T1000 (cell line): ENCODE results near the gene WNT5A.
A peak's percentile ranks its signal among the peaks of the same experiment; 100 is the strongest.

Experiments used
- DNase-seq: peaks from one replicate; lab custom pipeline; 2025; ENCODE audit warnings: mixed read lengths; lab: John Stamatoyannopoulos, UW

WNT5A gene

DNA sequence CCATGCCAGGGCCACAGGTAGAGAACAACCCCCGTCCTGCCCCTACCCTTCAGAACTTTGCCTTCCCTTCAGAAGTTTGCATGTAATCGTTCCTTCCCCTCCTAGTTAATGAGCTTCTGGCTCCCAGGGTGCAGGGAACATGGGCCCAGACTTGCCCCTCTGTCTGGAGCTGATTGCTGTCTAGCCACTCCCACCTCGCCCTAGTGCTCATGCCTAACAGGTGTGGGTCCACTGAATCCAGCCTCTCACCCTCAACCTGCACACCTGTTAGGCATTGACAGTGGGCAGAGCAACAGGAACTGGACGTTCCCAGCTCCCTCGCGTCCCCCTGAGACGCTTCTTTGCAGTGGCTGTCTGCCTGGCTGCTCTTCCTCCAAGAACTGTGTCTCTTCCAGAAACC lies 40.3 kb downstream of the WNT5A start:
- no peak for DNase-seq

DNA sequence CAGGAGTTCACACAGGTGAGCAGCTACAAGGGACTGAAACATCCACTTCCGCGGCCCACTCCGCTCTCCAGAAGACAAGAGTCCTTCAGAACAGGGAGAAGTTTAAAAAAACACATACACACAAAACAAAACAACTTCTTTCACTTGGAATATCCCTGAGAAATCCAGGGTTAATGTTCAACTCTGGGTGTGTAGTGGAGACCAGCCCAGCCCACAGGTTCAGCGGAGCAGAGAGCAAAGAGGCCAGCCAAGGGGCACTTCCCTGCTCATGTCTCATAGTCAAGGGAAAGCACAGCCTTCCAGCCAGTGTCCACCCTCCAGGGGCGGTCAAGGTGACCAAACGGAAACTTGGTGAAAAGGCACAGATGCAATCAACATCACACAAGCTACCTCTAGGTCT lies 41.6 kb downstream of the WNT5A start:
- DNase-seq = no peak

DNA sequence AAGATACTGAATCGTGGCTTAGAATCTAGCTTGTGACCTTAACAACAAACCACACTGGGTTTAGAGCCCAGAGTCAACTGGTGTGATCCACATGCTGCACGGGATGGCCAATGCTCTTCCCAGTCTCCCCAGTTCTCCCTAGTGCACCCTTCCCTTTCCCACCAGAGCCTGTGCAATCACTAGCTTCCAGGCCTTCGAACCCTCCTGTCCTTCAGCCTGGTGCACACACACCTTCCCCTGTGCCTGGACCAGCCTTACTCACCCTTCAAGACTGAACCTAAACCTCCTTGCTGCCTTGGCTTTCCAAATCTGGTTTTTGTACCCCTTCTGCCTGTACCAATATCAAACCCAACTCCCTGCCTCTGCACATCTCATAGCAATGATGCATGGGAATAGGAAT lies 43.8 kb downstream of the WNT5A start:
- DNase-seq = no peak

DNA sequence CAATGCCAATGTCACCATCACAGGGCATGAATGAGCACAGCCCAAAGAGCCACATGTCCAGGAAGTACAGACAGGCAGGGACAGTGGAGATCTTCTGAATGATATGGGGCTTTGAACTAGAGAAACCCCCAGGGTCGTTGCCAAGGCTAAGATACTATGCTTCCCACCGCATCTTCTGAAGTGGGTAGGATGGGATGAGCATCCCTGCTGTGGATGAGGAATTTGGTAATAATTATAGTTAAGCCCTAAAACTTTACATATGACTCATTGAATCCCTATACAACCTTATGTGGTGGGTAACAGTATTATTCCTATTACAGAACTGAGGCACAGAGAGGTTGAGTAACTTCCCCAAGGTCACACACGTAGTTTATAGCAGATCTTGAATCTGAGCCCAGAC lies 44.2 kb downstream of the WNT5A start:
- DNase-seq = no peak

DNA sequence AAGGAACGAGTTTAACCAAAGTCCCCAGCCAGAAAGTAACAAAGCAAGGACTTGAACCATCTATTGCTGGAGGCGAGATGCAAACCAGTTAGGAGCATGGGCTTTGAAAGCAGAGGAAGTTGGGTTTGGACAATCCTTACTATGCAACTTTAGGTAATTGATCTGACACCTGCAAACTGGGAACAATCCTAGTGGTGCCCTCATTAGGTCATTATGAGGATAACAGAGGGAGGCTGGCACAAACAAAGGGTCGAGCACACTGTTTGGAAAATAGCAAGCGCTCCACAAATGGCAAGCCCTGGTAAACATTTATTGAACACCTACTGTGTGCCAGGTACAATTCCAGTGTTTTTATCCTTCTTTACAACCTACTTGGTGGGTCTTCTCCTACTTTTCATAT lies 45.6 kb downstream of the WNT5A start:
- no peak for DNase-seq

DNA sequence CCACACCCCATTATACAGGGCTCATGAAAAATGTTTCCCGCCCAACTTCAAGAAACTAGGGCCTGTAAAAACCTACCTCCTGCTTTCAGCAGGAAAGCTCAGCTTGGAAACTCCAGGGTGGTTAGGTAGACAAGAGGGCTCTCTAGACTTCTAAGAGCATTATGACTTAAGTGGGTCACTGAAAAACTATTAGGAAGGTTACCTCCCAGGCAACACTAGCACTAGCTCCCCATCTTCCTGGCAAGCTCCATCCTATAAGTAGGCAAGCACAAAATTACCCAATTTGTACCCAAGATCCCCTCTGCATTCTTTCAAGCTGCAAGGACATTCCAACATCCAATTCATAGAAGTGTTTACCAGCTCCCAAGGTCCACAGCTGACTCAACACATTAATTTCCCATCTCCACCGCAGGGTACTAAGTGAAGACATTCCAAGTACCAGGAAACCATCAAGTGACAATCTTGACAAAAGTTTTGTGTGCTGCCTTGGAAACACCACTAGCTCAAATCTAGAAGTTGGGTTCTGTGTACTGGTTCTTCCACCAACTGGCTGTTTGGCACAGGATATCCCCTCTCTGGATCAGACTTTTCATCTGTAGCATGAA lies 46.9 kb downstream of the WNT5A start:
- DNase-seq = no peak

DNA sequence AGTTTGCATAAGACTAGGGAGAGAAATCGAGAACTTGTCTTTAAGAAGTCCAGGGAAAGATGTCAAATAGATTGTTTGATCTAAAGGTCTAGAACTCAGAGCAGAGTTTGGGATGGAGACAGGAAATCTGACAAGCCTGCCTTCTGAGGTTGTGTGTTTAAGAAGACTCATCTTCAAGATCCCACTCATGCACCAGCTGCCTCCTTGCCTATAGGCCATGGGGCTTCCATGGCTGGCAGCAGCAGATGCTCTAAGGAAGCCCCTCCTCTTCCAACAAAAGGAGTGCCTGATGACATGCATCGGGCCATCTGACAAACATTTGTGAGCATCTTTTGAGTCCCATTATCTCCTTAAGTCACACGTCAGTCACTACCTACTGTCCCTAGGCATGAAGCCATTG lies 47.4 kb downstream of the WNT5A start:
- no peak for DNase-seq

DNA sequence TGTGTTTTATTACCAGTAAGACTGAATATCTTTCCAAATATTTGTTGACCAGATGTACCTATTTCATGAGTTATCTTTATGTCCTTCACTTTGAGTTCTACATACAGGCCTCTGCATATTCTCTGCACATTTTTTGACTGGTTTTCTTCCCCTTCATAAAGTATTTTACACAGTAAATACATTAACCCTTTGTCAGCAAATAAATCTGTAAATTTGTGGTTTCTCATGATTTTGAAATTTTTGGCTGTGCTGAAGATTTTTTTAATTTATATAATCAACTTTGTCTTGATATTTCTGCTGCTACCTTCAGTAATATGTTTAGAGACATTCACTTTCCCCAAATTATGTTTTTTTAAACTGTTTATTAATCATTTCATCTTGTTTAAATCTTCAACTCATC lies 50.5 kb downstream of the WNT5A start:
- no peak for DNase-seq

DNA sequence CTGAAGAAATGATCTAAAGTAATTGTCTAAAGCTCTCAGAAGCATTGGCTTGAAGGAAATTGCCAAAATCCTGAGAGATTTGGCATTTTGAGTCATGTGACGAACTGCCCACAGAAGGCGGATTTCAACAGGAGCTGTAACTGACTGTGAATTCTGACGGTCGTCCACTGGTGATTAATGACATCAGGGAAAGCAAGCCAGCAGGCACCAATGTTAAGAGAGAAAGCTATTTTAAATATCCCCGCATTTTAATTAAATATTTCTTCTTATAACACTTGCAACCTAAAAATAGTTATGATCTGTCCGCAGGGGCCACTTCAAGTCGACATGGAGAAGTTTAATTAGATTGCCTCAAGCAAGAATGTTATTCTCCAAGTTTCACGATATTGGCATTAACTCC lies 51.6 kb downstream of the WNT5A start:
- no peak for DNase-seq

DNA sequence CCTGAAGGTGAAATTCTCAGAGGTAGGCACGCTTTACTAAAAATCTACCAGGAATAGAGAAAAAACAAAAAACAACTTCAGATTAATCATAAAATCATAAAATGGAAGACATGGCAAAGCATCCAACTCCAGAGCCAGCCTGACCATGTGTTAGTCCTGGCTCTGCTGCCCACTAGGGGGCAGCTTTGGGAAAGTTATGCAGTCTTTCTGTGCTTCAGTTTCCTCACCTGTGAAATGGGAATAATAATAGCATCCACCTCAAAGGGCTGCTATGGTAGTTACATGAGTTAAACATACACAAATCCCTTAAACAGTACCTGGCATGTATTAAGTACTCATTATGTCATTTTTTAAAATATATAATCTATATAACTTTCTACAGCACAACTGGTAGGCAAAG lies 52.3 kb downstream of the WNT5A start:
- no peak for DNase-seq

DNA sequence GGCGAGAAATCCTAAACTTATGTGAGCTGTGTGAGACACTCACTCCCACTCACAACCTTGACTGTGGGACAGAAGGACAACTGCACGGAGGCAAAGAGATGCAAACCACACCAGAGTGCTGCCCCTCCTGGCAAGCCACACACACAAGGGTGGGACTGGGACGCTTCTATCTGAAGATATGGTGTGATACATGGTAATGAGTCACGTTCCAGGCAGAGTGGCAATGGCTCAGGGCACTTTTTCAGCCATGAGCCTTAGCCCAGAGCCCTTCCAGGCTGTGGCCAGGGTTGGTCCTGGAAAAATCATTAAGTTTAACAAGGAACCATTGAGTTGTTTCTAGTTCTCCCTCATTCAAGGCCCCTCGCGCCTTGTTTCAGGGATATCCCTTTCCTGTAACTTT lies 56.1 kb downstream of the WNT5A start:
- no peak for DNase-seq

DNA sequence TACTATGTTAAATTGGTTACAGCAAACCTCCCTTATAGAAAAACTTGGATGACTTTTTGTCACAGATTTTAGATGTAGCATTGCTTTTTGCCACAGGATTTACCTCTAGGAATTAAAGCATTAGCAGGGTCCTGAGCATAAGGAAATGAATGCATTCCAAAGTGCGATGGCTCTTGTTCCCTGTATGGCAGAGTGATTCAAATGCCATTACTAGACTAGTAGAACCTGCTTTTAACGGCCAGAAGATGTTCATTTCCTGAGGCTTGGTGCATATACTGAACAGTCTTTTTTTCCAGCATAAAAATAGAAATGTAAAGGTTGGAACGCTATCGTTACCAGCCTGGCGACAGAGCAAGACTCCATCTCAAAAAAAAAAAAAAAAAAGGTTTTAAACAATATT lies 59.4 kb downstream of the WNT5A start:
- DNase-seq = no peak

DNA sequence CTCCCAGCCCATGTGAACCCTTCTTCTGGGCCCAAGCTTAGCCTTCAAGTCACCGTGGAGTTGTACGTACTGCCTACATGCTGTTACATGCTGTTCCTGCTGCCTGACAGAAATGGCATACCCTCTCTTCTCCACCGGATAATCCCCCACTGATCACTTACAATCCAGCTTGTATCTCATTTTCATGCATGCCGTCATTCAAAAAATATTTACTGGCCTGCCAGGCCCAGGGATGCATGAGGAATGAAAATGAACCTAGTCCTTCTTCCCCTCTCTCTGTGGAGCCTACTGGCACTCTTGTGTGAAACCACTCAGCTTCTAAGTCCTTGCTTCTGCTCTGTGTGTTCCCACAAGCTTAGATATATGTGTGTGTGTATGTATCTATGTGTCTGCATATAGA lies 60.6 kb downstream of the WNT5A start:
- DNase-seq = no peak

DNA sequence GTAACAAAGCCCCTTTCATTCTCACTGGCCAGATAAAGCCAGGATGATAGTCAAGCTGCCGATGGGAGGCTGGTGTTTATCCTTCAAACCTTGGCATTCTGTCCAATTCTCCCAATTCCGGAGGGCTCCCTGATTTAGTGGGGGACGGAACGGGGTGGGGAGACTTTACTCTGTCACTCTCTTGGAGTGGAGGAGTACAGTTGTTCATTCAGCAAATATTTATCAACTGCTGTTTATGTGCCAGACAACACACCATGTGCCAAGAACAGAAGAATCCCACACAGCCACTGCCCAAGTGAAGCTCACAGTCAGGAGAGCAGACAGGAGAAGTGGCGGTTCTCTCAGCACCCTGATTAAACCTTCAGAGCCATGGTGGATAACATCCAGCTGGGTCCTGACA lies 63.3 kb downstream of the WNT5A start:
- no peak for DNase-seq

DNA sequence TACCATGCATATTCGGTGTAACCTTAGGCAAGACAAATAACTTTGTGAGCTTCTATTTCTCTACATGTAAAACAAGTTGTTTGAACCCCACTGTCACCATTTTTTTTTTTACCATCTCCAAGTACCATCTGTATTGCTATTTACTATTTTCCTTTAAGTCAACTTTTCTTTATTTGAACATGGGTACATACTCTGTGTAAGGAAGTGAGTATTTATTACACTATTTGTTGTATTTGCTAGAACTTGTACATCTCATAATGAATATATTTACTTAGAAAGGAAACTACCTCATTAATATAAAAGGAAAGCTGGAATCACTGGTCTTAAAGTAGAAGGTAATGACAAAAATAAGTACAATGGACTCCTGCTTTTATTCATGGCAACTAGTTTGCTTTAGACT lies 69.9 kb downstream of the WNT5A start:
- DNase-seq = no peak

DNA sequence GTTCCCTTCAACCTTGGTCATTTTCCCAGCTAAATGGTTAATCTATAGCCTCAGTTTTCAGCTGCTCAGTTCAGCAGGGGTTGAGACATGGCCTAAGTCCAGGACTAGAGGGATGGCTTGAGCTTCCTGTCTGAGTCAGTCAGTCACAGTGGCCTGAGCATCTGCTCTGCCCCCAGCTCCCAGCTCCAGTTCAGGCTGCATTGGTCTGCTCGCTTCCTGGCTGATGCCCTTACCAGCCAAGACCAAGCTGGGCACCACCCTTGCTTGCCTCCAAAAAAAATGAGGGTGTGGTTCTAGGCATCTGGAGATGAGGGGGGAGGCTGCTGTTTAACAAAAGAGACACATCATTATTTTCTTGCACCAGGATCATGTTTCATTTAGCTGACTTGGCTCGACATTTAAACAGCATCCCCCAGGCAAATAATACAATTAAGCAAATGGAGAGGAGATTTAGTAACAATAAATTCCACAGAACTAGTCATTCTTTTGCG lies 70.7 kb downstream of the WNT5A start:
- peak; percentile 75 for DNase-seq
